ENCODE data around the gene PDZRN4. TPM values are rescaled to one million over a fixed set of nuclear protein-coding genes. Genes with fewer than 3 reads are reported as not detected.

PDZRN4 gene
- polyA plus RNA-seq, 3 donors, result not detected

DNA sequence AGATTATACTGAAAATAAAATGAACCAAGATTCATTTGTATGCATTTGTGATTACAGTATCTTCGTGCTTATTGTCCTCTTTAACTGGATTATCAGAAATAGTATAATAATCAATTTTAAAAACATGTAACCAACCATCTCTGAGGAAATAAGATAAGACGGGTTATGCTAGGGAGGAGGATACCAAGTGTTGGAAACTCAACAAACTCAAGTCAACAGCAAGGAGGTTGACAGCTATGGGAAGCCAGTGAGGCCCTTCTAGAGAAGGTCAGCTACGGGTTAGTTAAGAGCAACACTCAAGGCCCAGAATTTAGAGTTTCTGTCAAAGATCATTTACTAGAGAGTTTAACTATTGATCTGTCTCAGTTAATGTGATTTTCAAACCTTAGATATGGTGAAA lies 137.2 kb downstream of the PDZRN4 start:
- no peak overlapping the region for H3K4me2 ChIP-seq (replicated peaks; ENCODE audit: extremely low read depth, low read length, poor library complexity, severe bottlenecking)
- no CpG with 5 or more reads among the region's 3 CpGs for WGBS (ENCODE audit: insufficient coverage)
- intact Hi-C loops (cut with micrococcal nuclease), result no loop called here
- no peaks in the 10 kb centered on the region for H3K27me3 ChIP-seq (ENCODE audit: control insufficient read depth in 2 of 2, insufficient read depth in 2 of 2, low read length in 2 of 2)
- DNase-seq, result no peak
- no peaks in the 10 kb centered on the region for H3K4me1 ChIP-seq (ENCODE audit: control insufficient read depth in 1 of 2, insufficient read depth in 2 of 2, low read length in 2 of 2)
- peaks cover 13% of the 10 kb centered on the region for H3K4me1 Mint-ChIP-seq
- peaks cover 0 to 2% (median 0%) of the 10 kb centered on the region in 3 donors for H3K27me3 Mint-ChIP-seq (ENCODE audit: low read depth in 3 of 3)
- H3K9me3 ChIP-seq (replicated peaks in 1 of 2; ENCODE audit: control insufficient read depth in 1 of 2, insufficient read depth in 1 of 2, low read length in 2 of 2), result no peaks in the 10 kb centered on the region
- H3K4me3 ChIP-seq (replicated peaks in 1 of 3; ENCODE audit: low read depth in 2 of 3, low read length in 3 of 3), result no peak overlapping the region
- H3K36me3 ChIP-seq (replicated peaks in 1 of 2; ENCODE audit: control insufficient read depth in 1 of 2, insufficient read depth in 2 of 2, low read length in 2 of 2), result no peaks in the 10 kb centered on the region
- no peak overlapping the region for H3K4me3 Mint-ChIP-seq
- no peaks in the 10 kb centered on the region for H4K20me1 ChIP-seq (ENCODE audit: insufficient read depth, low read length)
- H2AFZ ChIP-seq (ENCODE audit: insufficient read depth, low read depth, low read length, poor library complexity, severe bottlenecking), result peak overlapping the region; percentile 30
- no peaks in the 10 kb centered on the region for H3K36me3 Mint-ChIP-seq
- no peak overlapping the region for H3K27ac Mint-ChIP-seq
- TF ChIP-seq, protein P1, sequence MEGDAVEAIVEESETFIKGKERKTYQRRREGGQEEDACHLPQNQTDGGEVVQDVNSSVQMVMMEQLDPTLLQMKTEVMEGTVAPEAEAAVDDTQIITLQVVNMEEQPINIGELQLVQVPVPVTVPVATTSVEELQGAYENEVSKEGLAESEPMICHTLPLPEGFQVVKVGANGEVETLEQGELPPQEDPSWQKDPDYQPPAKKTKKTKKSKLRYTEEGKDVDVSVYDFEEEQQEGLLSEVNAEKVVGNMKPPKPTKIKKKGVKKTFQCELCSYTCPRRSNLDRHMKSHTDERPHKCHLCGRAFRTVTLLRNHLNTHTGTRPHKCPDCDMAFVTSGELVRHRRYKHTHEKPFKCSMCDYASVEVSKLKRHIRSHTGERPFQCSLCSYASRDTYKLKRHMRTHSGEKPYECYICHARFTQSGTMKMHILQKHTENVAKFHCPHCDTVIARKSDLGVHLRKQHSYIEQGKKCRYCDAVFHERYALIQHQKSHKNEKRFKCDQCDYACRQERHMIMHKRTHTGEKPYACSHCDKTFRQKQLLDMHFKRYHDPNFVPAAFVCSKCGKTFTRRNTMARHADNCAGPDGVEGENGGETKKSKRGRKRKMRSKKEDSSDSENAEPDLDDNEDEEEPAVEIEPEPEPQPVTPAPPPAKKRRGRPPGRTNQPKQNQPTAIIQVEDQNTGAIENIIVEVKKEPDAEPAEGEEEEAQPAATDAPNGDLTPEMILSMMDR (IDR thresholded peaks at IDR 0.05), result no peak
- no peaks in the 10 kb centered on the region for H3K79me2 ChIP-seq (ENCODE audit: insufficient read depth, low read length)
- H3K27ac ChIP-seq (ENCODE audit: low read depth in 1 of 2, low read length in 2 of 2), result no peak overlapping the region
- H3K9ac ChIP-seq (ENCODE audit: insufficient read depth, low read length, poor library complexity, severe bottlenecking), result no peak overlapping the region
- H3K9me3 Mint-ChIP-seq, result peaks cover 0 to 5% (median 2%) of the 10 kb centered on the region in 7 donors

DNA sequence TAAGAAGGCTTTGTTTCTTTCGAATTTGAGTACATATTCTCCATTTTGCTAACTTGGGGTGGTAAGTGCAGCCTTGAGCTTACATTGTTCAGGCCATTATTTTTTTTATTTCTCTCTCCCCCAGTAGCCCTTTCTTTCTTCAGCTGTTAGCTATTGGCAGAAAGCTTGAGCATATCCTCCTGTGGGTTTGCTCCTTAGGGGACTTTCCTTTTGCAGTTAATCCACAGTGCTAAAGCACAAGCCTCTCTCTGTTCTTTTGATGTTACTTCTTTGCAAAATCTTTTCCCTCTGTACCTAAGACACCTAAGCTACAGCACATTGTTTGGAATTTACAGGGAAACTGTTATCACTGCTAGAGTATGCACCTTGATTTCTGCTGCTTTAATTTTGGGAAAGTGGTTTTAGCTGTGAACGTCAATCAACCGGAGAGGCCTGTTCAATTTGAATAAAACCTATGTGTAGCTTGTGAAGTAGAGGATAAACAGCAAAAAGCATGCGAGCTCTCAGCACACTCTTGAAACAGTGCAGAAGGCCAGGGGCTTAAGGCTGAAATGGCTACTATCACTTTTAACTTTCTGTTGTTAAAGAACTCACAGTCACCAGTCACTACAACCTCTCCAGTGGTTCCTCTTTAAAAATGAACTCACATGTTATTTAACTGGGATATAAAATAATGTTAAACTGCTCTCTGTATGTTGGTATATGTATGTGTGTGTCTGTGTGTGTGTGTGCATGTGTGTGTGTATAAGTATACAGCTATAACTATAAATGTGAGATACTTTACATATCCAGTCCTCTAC lies 139.2 kb downstream of the PDZRN4 start:
- Histone ChIP-seq H2AFZ (ENCODE audit: insufficient read depth, low read depth, low read length, poor library complexity, severe bottlenecking) (peak overlapping the region; percentile 21), H3K9me3 (replicated peaks in 1 of 2; ENCODE audit: control insufficient read depth in 1 of 2, insufficient read depth in 1 of 2, low read length in 2 of 2) (no peaks in the 10 kb centered on the region), H4K20me1 (ENCODE audit: insufficient read depth, low read length) (no peaks in the 10 kb centered on the region), H3K27ac (ENCODE audit: low read depth in 1 of 2, low read length in 2 of 2) (no peak overlapping the region), H3K9ac (ENCODE audit: insufficient read depth, low read length, poor library complexity, severe bottlenecking) (no peak overlapping the region), H3K4me3 (replicated peaks in 1 of 3; ENCODE audit: low read depth in 2 of 3, low read length in 3 of 3) (no peak overlapping the region), H3K4me2 (replicated peaks; ENCODE audit: extremely low read depth, low read length, poor library complexity, severe bottlenecking) (no peak overlapping the region), H3K4me1 (ENCODE audit: control insufficient read depth in 1 of 2, insufficient read depth in 2 of 2, low read length in 2 of 2) (no peaks in the 10 kb centered on the region), H3K27me3 (ENCODE audit: control insufficient read depth in 2 of 2, insufficient read depth in 2 of 2, low read length in 2 of 2) (no peaks in the 10 kb centered on the region), H3K79me2 (ENCODE audit: insufficient read depth, low read length) (no peaks in the 10 kb centered on the region), H3K36me3 (replicated peaks in 1 of 2; ENCODE audit: control insufficient read depth in 1 of 2, insufficient read depth in 2 of 2, low read length in 2 of 2) (no peaks in the 10 kb centered on the region)
- Mint-ChIP-seq H3K27me3 (ENCODE audit: low read depth in 3 of 3) (no peaks in the 10 kb centered on the region), H3K4me1 (peaks cover 17% of the 10 kb centered on the region), H3K36me3 (no peaks in the 10 kb centered on the region), H3K27ac (no peak overlapping the region), H3K4me3 (peak overlapping the region in 1 of 2 donors; percentile 52), H3K9me3 (peaks cover 0 to 10% (median 8%) of the 10 kb centered on the region in 7 donors)
- DNase-seq, result no peak
- intact Hi-C loops (cut with micrococcal nuclease), result no loop called here
- WGBS (ENCODE audit: insufficient coverage), result 60% methylated on average over 2 of the region's 4 CpGs
- TF ChIP-seq, protein P1 (IDR thresholded peaks at IDR 0.05), result no peak

Measured in CD14-positive monocyte (primary cell).